HepG2 (cell line): ENCODE measurements around the gene NARS2. TPM values are rescaled to one million over a fixed set of nuclear protein-coding genes. Genes with fewer than 3 reads are reported as not detected.

Experiments used
- ATAC-seq: fragments of 200-7000 bp; cut with Tn5 transposase; 3 replicates; pipeline ENCODE4 v1.9.1; 2020; ENCODE audit warnings: mild to moderate bottlenecking, moderate library complexity
- BruUV-seq: library from RNA; stranded (reverse); fragments of 400-500 nt; replicated peaks from 2 replicates; lab custom pipeline; 2021; lab: Mats Ljungman, UMichigan
- CTCF ChIA-PET: fragments of 300-600 bp; formaldehyde crosslinking; extraction: SDS; loops from one replicate; lab custom pipeline; 2021; ENCODE audit warnings: low total read pairs, inconsistent platforms, low intra/inter-chr PET ratio; lab: Yijun Ruan, JAX
- POLR2A ChIA-PET: fragments of 350-600 bp; sonication (Branson Sonifier 250); formaldehyde crosslinking; loops from one replicate; lab custom pipeline; 2020; ENCODE audit warnings: antibody characterized with exemption, inconsistent platforms; lab: Yijun Ruan, JAX
- DNase-seq: peaks from one replicate; pipeline ENCODE4 v3.0.0-alpha.2; 2015; ENCODE audit warnings: low spot score
- FAIRE-seq: peaks from 3 replicates; lab custom pipeline; 2011; peaks lifted over from hg19 to GRCh38; lab: Jason Lieb, UNC
- H2AFZ ChIP-seq: one replicate; pipeline ENCODE4 v1.6.1; 2011; ENCODE audit warnings: low read length, inconsistent platforms
- H3K27ac ChIP-seq: fragments of 300-600 bp; 3 replicates; pipeline ENCODE4 v1.8.0; 2011; ENCODE audit warnings: mixed run types, mild to moderate bottlenecking, mixed read lengths, low read length, inconsistent platforms; ENCODE audit not compliant: insufficient read depth; ENCODE audit errors: extremely low read length
- H3K27me3 ChIP-seq, 2 experiments: fragments of 200-600 bp in 1 of 2; 2 replicates in 1 of 2; 3 replicates in 1 of 2; pipeline versions ENCODE4 v1.6.0 to v1.8.0; 2011; ENCODE audit warnings: low read length in 2 of 2, mild to moderate bottlenecking in 2 of 2, moderate library complexity in 2 of 2, inconsistent platforms in 1 of 2; ENCODE audit not compliant: insufficient read depth in 2 of 2, control insufficient read depth in 1 of 2
- H3K36me3 ChIP-seq, 2 experiments: fragments of 200-600 bp in 1 of 2; replicated peaks in 1 of 2; 2 replicates in 1 of 2; 3 replicates in 1 of 2; pipeline versions ENCODE4 v1.5.1 to v1.8.0; 2011; ENCODE audit warnings: low read length in 2 of 2, inconsistent platforms in 1 of 2; ENCODE audit not compliant: insufficient read depth in 2 of 2, control insufficient read depth in 1 of 2
- H3K4me1 ChIP-seq: 2 replicates; pipeline ENCODE4 v1.5.1; 2012; ENCODE audit warnings: low read length, inconsistent platforms; ENCODE audit not compliant: insufficient read depth
- H3K4me2 ChIP-seq: 2 replicates; pipeline ENCODE4 v1.6.0; 2011; ENCODE audit warnings: low read depth, low read length, inconsistent platforms
- H3K4me3 ChIP-seq, 3 experiments: fragments of 200-600 bp in 1 of 3; sonication (generic), shearing (Covaris generic) in 1 of 3; replicated peaks in 1 of 3; 2 replicates each; pipeline ENCODE4 v1.5.1; 2011 to 2016; ENCODE audit warnings: low read length in 3 of 3, inconsistent platforms in 2 of 3, low read depth in 2 of 3, mild to moderate bottlenecking in 2 of 3, control low read depth in 1 of 3, mixed read lengths in 1 of 3; ENCODE audit not compliant: insufficient read depth in 1 of 3
- H3K79me2 ChIP-seq: one replicate; pipeline ENCODE4 v1.6.1; 2011; ENCODE audit warnings: low read length, inconsistent platforms; ENCODE audit not compliant: insufficient read depth
- H3K9ac ChIP-seq: 2 replicates; pipeline ENCODE4 v1.6.0; 2011; ENCODE audit warnings: mild to moderate bottlenecking, low read depth, low read length, inconsistent platforms; ENCODE audit not compliant: insufficient read depth
- H3K9me3 ChIP-seq: 2 replicates; pipeline ENCODE4 v1.5.1; 2012; ENCODE audit warnings: mild to moderate bottlenecking, low read length
- H4K20me1 ChIP-seq: 2 replicates; pipeline ENCODE4 v1.6.0; 2011; ENCODE audit warnings: inconsistent platforms, mild to moderate bottlenecking, low read length, moderate library complexity; ENCODE audit not compliant: insufficient read depth
- CSRNP1 ChIP-seq: sonication (generic); formaldehyde crosslinking; IDR thresholded peaks from 2 replicates; pipeline ENCODE4 v1.8.1; 2023; ENCODE audit warnings: mild to moderate bottlenecking, missing genetic modification reagents
- ELF4 ChIP-seq: sonication (generic); formaldehyde crosslinking; IDR thresholded peaks from 2 replicates; pipeline ENCODE4 v1.5.0; 2020; ENCODE audit warnings: missing genetic modification reagents, mild to moderate bottlenecking, moderate library complexity, borderline replicate concordance
- FOXA1 ChIP-seq, 2 experiments: fragments of 450-650 bp in 1 of 2; sonication (generic) in 1 of 2; formaldehyde crosslinking in 1 of 2; IDR thresholded peaks; 2 replicates each; pipeline versions ENCODE4 v1.4.0 to v1.6.1; 2016 to 2020; ENCODE audit warnings: missing genetic modification reagents in 1 of 2
- FOXA3 ChIP-seq: IDR thresholded peaks from 2 replicates; pipeline ENCODE4 v1.6.1; 2016; ENCODE audit warnings: missing genetic modification reagents, missing compliant biosample characterization
- KDM3A ChIP-seq: IDR thresholded peaks from 2 replicates; pipeline ENCODE4 v1.6.1; 2018; ENCODE audit warnings: low read depth, missing compliant biosample characterization
- MATR3 ChIP-seq: sonication (generic); formaldehyde crosslinking; IDR thresholded peaks from 2 replicates; pipeline ENCODE4 v1.4.0; 2020; ENCODE audit warnings: missing genetic modification reagents
- TAF1 ChIP-seq: sonication (generic); formaldehyde crosslinking; IDR thresholded peaks from 2 replicates; pipeline ENCODE4 v1.4.0; 2020; ENCODE audit warnings: missing genetic modification reagents
- TARDBP ChIP-seq: sonication (generic); formaldehyde crosslinking; IDR thresholded peaks from 2 replicates; pipeline ENCODE4 v1.8.0; 2022; ENCODE audit warnings: mild to moderate bottlenecking, missing genetic modification reagents
- XRCC5 ChIP-seq: fragments of 200-400 bp; formaldehyde crosslinking; optimal IDR thresholded peaks from 2 replicates; pipeline ENCODE3; 2017; ENCODE audit warnings: mild to moderate bottlenecking, low read length
- ZIK1 ChIP-seq: sonication (generic); formaldehyde crosslinking; IDR thresholded peaks from 2 replicates; pipeline ENCODE4 v1.5.0; 2020; ENCODE audit warnings: mild to moderate bottlenecking, low read depth, missing genetic modification reagents, borderline replicate concordance
- ZNF180 ChIP-seq: sonication (generic); formaldehyde crosslinking; IDR thresholded peaks from 2 replicates; pipeline ENCODE4 v1.4.0; 2020; ENCODE audit warnings: low read depth, missing genetic modification reagents, borderline replicate concordance
- ZNF30 ChIP-seq: sonication (generic); formaldehyde crosslinking; IDR thresholded peaks from 2 replicates; pipeline ENCODE4 v1.5.0; 2020; ENCODE audit warnings: mild to moderate bottlenecking, missing genetic modification reagents
- ZNF501 ChIP-seq: sonication (generic); formaldehyde crosslinking; IDR thresholded peaks from 2 replicates; pipeline ENCODE4 v1.5.1; 2020; ENCODE audit warnings: mild to moderate bottlenecking, moderate library complexity, missing genetic modification reagents
- ZNF644 ChIP-seq: IDR thresholded peaks from 2 replicates; pipeline ENCODE4 v1.6.1; 2016; ENCODE audit warnings: low read depth
- WGBS: methylation state at CpG from one replicate; pipeline ENCODE4 v1.1.6; 2017; ENCODE audit warnings: low lambda C conversion rate; 5-methylcytosine and 5-hydroxymethylcytosine counted together
- in situ Hi-C: cut with HindIII; loops from 2 replicates; pipeline ENCODE4 v1.10.0; 2017; ENCODE audit warnings: low pct_unique_long_range_greater_than_20kb; ENCODE audit not compliant: extremely low pct_ligation_motif_present
- intact Hi-C: fragments of 100-400 bp; cut with micrococcal nuclease; formaldehyde crosslinking; loops from one replicate; pipeline ENCODE4 v1.10.0; 2022; ENCODE audit not compliant: unreplicated experiment
- polyA plus RNA-seq, 8 experiments: library from polyadenylated mRNA; depleted of rRNA in 3 of 8; stranded (reverse) in 7 of 8; unstranded in 1 of 8; fragments of >200 nt; fragmentation: Illumina TruSeq in 4 of 8; extraction: Trizol in 4 of 8; gene quantifications; 2 replicates each; pipeline versions ENCODE4 v1.2.1 to v1.2.3, GENCODE V29; 2011 to 2016; ENCODE audit warnings: low read depth in 4 of 8, missing spikeins in 1 of 8, mixed read lengths in 1 of 8; ENCODE audit not compliant: insufficient read depth in 1 of 8
- total RNA-seq, 5 experiments: library from RNA; depleted of rRNA; stranded (reverse); fragments of >200 nt; fragmentation: Illumina TruSeq; extraction: Trizol; gene quantifications; 2 replicates each; pipeline ENCODE4 v1.2.3, GENCODE V29; 2016; ENCODE audit warnings: low read depth in 1 of 5

Gene NARS2
- total and polyA plus RNA-seq, 2 of the 13 experiments (the other 11 are each of a cell fraction or from before 2014, with no cell fraction given), result 45.9 to 65.0 TPM

GRCh38 chr11:78562398-78562797 is 12.3 kb downstream of the NARS2 start:
- H3K9me3 ChIP-seq, result no peaks in the 10 kb centered on the region
- DNase-seq (no peak), ATAC-seq (no peak), FAIRE-seq (no peak)
- H3K9ac ChIP-seq, result peak overlapping the region; percentile 14; the same call in 1 of the 2 replicates
- in situ Hi-C loops, result loop anchor here (5.0 kb wide), 1 partner anchor 335 kb away; no protein-coding TSS in a partner anchor
- H4K20me1 ChIP-seq, result peaks cover 11% of the 10 kb centered on the region
- no peak overlapping the region for H2AFZ ChIP-seq
- H3K79me2 ChIP-seq, result peaks cover 56% of the 10 kb centered on the region
- WGBS, result 81% methylated on average over 3 of the region's 3 CpGs
- peak overlapping the region; percentile 43 for H3K27ac ChIP-seq
- BruUV-seq, result no TSS peak
- no peak for TF ChIP-seq TARDBP (CRISPR knock-in tag)
- no peak for TF ChIP-seq ZNF501 (CRISPR knock-in tag)
- no peak for TF ChIP-seq TAF1 (CRISPR knock-in tag)
- TF ChIP-seq MATR3 (CRISPR knock-in tag), result no peak
- no peak for TF ChIP-seq ELF4 (CRISPR knock-in tag)
- peaks cover 8 to 46% of the 10 kb centered on the region in 2 experiments for H3K36me3 ChIP-seq
- H3K4me3 ChIP-seq, result no peak overlapping the region; a peak in 1 of 6 replicates
- peaks cover 45% of the 10 kb centered on the region for H3K4me1 ChIP-seq
- peak overlapping the region; percentile 56; the same call in 1 of the 2 replicates for H3K4me2 ChIP-seq
- H3K27me3 ChIP-seq, result no peaks in the 10 kb centered on the region
- POLR2A ChIA-PET, result no interaction called here
- CTCF ChIA-PET, result no interaction called here
- intact Hi-C loops, result no loop called here

GRCh38 chr11:78560826-78561484 is 13.7 kb downstream of the NARS2 start:
- ChIA-PET POLR2A (no interaction called here), CTCF (no interaction called here)
- BruUV-seq, result no TSS peak
- intact Hi-C loops, result no loop called here
- DNase-seq (peak; percentile 71), ATAC-seq (peak; percentile 76), FAIRE-seq (no peak)
- H3K9ac ChIP-seq, result peak overlapping the region; percentile 19; the same call in 1 of the 2 replicates
- peak overlapping the region in 1 of 3 experiments; percentile 12; a peak in 2 of 6 replicates for H3K4me3 ChIP-seq
- no peak overlapping the region for H2AFZ ChIP-seq
- peak overlapping the region; percentile 56 for H3K4me2 ChIP-seq
- in situ Hi-C loops, result loop anchor here (5.0 kb wide), 1 partner anchor 334 kb away; no protein-coding TSS in a partner anchor
- peaks cover 11% of the 10 kb centered on the region for H4K20me1 ChIP-seq
- peak overlapping the region; percentile 51 for H3K27ac ChIP-seq
- H3K36me3 ChIP-seq, result peaks cover 10 to 51% of the 10 kb centered on the region in 2 experiments
- 9% methylated on average over 8 of the region's 8 CpGs for WGBS
- peaks cover 52% of the 10 kb centered on the region for H3K79me2 ChIP-seq
- H3K4me1 ChIP-seq, result peaks cover 45% of the 10 kb centered on the region
- no peaks in the 10 kb centered on the region for H3K9me3 ChIP-seq
- no peaks in the 10 kb centered on the region for H3K27me3 ChIP-seq
- TF ChIP-seq CSRNP1 (CRISPR knock-in tag), result no peak
- no peak for TF ChIP-seq ZNF180 (CRISPR knock-in tag)
- TF ChIP-seq FOXA3 (CRISPR knock-in tag), result peak; percentile 42; the same call in 1 of the 2 replicates
- TF ChIP-seq ZNF30 (CRISPR knock-in tag), result no peak
- TF ChIP-seq ZNF644 (CRISPR knock-in tag), result no peak
- TF ChIP-seq KDM3A (CRISPR knock-in tag), result no peak
- TF ChIP-seq FOXA1 (IDR thresholded peaks at IDR 0.05), result no peak
- TF ChIP-seq FOXA1 (CRISPR knock-in tag; IDR thresholded peaks at IDR 0.05), result peak; percentile 27; the same call in 1 of the 2 replicates
- no peak for TF ChIP-seq ZIK1 (CRISPR knock-in tag)
- TF ChIP-seq XRCC5, result no peak
